ENCODE measurements around the gene CNP. TPM values are rescaled to one million over a fixed set of nuclear protein-coding genes. Genes with fewer than 3 reads are reported as not detected.
A peak's percentile ranks its signal among the peaks of the same experiment; 100 is the strongest.

The CNP gene
- total and polyA plus RNA-seq, 3 donors from 2014 or later, result 40.8 to 89.7 (median 74.3) TPM

DNA sequence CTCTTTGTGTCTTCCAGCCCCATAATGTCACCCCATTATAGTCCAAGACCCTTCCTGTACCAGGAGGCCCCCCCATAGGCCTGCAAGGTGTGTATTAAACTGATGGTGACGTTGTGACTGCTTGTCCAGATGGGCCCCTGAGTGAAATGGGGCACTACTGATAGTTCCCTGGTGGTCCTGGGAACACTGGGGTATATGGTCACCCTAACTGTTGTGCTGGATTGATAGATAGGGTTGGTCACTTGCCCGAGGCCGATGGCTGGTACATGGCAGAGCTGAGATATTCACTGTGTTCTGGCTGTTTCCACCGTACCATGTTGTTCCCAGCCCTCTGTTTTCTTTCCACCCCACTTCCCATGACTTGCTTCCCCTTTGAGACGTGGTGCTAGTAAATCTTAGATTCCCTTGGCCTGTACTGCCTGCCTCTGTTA lies 4.3 kb downstream of the CNP start:
- no peaks in the 10 kb centered on the region for H3K27me3 ChIP-seq
- H3K27ac ChIP-seq, result no peak overlapping the region
- H3K9me3 ChIP-seq, result no peaks in the 10 kb centered on the region
- DNase-seq, result no peak
- H3K4me1 ChIP-seq, result peaks cover 33% of the 10 kb centered on the region
- peaks cover 4% of the 10 kb centered on the region for H3K36me3 ChIP-seq (ENCODE audit: low read depth, missing control alignments)
- intact Hi-C loops (cut with DNase I; ENCODE audit: low total_unique reads), result no loop called here
- TF ChIP-seq, protein P1, sequence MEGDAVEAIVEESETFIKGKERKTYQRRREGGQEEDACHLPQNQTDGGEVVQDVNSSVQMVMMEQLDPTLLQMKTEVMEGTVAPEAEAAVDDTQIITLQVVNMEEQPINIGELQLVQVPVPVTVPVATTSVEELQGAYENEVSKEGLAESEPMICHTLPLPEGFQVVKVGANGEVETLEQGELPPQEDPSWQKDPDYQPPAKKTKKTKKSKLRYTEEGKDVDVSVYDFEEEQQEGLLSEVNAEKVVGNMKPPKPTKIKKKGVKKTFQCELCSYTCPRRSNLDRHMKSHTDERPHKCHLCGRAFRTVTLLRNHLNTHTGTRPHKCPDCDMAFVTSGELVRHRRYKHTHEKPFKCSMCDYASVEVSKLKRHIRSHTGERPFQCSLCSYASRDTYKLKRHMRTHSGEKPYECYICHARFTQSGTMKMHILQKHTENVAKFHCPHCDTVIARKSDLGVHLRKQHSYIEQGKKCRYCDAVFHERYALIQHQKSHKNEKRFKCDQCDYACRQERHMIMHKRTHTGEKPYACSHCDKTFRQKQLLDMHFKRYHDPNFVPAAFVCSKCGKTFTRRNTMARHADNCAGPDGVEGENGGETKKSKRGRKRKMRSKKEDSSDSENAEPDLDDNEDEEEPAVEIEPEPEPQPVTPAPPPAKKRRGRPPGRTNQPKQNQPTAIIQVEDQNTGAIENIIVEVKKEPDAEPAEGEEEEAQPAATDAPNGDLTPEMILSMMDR (IDR thresholded peaks at IDR 0.05), result no peak
- TF ChIP-seq POLR2A (IDR thresholded peaks at IDR 0.05), result no peak
- H3K4me3 ChIP-seq, result no peak overlapping the region
- 63 to 84% methylated on average over 5 of the region's 5 CpGs for WGBS, 2 donors

DNA sequence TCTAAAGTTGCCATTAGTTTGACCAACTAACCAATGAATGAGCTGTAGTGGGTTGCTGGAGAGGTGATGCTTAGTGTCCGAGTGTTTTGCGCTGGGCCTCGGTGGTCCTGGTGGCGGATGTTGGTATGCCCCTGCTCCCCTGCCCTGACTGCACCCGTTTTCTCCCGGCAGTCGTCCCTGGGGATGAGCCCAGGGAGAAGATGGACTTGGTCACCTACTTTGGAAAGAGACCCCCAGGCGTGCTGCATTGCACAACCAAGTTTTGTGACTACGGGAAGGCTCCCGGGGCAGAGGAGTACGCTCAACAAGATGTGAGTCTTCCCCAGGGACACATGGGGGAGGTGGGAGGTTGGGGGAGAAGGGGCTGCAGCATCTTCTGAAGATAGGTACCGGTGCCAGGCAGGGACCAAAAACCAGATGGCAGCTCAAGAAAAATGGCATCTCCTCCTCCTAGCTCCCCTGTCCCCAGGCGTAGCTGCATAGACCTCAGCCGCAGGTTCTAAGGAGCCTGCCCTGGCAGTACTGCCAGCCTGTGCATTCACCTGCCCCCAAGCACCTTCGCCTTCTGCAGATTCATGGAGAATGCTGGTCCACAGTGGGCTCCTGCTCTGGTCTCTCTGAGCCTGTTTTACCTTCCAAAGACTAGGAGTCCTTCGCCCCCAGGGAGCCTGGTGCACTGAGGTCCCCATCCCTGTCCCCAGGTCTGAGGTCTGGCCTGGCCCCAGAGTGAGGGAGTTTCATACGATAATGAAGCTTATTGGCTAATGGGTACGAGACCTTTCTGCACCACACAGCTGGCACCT lies 5.3 kb downstream of the CNP start:
- H3K36me3 ChIP-seq (ENCODE audit: low read depth, missing control alignments), result peaks cover 4% of the 10 kb centered on the region
- no peaks in the 10 kb centered on the region for H3K9me3 ChIP-seq
- WGBS, 2 donors, result 86% methylated on average over 17 to 18 of the region's 18 CpGs
- no peak overlapping the region for H3K4me3 ChIP-seq
- peaks cover 42% of the 10 kb centered on the region for H3K4me1 ChIP-seq
- no peaks in the 10 kb centered on the region for H3K27me3 ChIP-seq
- H3K27ac ChIP-seq, result no peak overlapping the region
- DNase-seq, result no peak
- intact Hi-C loops (cut with DNase I; ENCODE audit: low total_unique reads), result no loop called here
- TF ChIP-seq POLR2A (IDR thresholded peaks at IDR 0.05), result no peak
- TF ChIP-seq, protein P1 (IDR thresholded peaks at IDR 0.05), result no peak

DNA sequence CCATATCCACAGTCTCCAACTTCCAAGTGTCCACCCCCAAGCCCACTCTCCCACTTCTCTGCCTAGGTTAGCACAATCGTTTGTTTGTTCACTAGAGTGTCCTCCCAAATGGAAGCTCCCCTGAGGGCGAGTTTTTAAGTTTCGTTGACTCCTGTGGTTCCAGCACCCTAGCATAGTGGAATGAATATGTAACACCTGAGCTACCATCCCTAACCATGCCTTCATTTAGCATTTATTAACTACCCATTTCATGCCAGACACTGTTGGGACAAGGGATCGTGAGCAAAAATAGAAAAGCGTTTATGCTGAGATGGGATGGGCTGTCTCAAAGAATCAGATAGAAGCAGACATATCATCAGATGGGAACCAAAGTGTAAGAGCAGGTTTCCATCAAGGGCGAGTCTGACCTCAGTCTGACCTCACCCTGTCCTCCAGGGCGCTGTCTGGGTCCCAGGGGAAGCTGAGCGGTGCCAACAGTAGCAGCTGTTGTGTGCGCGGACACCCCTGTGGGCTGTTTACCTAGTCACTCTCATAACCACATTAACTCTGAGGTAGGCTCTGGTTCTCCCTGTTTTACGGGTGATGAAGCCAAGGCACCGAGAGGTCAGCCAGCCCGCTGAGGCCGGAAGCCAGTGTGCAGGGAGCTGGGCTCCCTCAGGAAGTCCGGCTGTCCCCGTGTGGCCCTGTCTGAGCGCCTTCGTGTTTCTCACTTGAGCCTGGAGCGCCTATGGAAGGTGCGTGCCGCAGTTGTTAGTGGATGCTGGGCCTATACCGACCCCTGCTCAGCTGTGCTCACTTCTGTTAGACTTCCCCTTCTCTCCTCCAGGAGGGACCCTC lies 6.2 kb downstream of the CNP start:
- TF ChIP-seq, protein P1 (IDR thresholded peaks at IDR 0.05), result no peak
- TF ChIP-seq POLR2A (IDR thresholded peaks at IDR 0.05), result no peak
- H3K27me3 ChIP-seq, result no peaks in the 10 kb centered on the region
- no peaks in the 10 kb centered on the region for H3K9me3 ChIP-seq
- H3K4me1 ChIP-seq, result peaks cover 46% of the 10 kb centered on the region
- no peak for DNase-seq
- peak overlapping the region in 1 of 2 donors; percentile 68 for H3K27ac ChIP-seq
- WGBS, 2 donors, result 58 to 63% methylated on average over 22 of the region's 22 CpGs
- H3K36me3 ChIP-seq (ENCODE audit: low read depth, missing control alignments), result peaks cover 4% of the 10 kb centered on the region
- H3K4me3 ChIP-seq, result no peak overlapping the region
- intact Hi-C loops (cut with DNase I; ENCODE audit: low total_unique reads), result no loop called here

DNA sequence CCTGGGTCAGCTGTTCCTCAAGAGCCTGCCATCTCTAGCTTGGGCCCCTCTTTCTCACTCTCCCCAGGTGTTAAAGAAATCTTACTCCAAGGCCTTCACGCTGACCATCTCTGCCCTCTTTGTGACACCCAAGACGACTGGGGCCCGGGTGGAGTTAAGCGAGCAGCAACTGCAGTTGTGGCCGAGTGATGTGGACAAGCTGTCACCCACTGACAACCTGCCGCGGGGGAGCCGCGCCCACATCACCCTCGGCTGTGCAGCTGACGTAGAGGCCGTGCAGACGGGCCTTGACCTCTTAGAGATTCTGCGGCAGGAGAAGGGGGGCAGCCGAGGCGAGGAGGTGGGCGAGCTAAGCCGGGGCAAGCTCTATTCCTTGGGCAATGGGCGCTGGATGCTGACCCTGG lies 6.8 kb downstream of the CNP start:
- TF ChIP-seq, protein P1 (IDR thresholded peaks at IDR 0.05), result no peak
- TF ChIP-seq POLR2A (IDR thresholded peaks at IDR 0.05), result no peak
- Histone ChIP-seq H3K4me3 (peak overlapping the region in 1 of 2 donors; percentile 12), H3K4me1 (peaks cover 43% of the 10 kb centered on the region), H3K27me3 (no peaks in the 10 kb centered on the region), H3K9me3 (no peaks in the 10 kb centered on the region), H3K36me3 (ENCODE audit: low read depth, missing control alignments) (peaks cover 4% of the 10 kb centered on the region), H3K27ac (peak overlapping the region in 1 of 2 donors; percentile 68)
- intact Hi-C loops (cut with DNase I; ENCODE audit: low total_unique reads), result no loop called here
- 51 to 53% methylated on average over 17 to 19 of the region's 19 CpGs for WGBS, 2 donors
- no peak for DNase-seq
